ENCODE results near the gene PLEK2. TPM values are rescaled to one million over a fixed set of nuclear protein-coding genes. Genes with fewer than 3 reads are reported as not detected.

Gene PLEK2
- total and polyA plus RNA-seq, 11 donors = 0.30 to 2.6 (median 0.87) TPM; not detected in 4

GRCh38 chr14:67428501-67429031, 16.6 kb upstream of the PLEK2 start:
- ATAC-seq = no peak
- Histone ChIP-seq H3K4me1 (peaks cover 0 to 12% (median 5%) of the 10 kb centered on the region in 12 donors), H3K9me3 (no peaks in the 10 kb centered on the region), H3K36me3 (no peaks in the 10 kb centered on the region), H3K27ac (no peak overlapping the region), H3K4me3 (no peak overlapping the region), H3K27me3 (peaks cover 0 to 12% (median 0%) of the 10 kb centered on the region in 9 donors)
- intact Hi-C loops (cut with DNase I) = loop anchor here in 8 of 10 donors (2.0 to 10.0 kb wide), 8 partner anchors 54 to 279 kb away; partner anchors contain the start of genes RDH12 (in 4 of the 8) and TMEM229B (in 2 of the 8)
- TF ChIP-seq CTCF (IDR thresholded peaks at IDR 0.05) = no peak
- TF ChIP-seq POLR2A (IDR thresholded peaks at IDR 0.05) = no peak
- 74 to 84% (median 79%) methylated on average over 7 of the region's 7 CpGs for WGBS, 4 donors
- DNase-seq = no peak

DNA sequence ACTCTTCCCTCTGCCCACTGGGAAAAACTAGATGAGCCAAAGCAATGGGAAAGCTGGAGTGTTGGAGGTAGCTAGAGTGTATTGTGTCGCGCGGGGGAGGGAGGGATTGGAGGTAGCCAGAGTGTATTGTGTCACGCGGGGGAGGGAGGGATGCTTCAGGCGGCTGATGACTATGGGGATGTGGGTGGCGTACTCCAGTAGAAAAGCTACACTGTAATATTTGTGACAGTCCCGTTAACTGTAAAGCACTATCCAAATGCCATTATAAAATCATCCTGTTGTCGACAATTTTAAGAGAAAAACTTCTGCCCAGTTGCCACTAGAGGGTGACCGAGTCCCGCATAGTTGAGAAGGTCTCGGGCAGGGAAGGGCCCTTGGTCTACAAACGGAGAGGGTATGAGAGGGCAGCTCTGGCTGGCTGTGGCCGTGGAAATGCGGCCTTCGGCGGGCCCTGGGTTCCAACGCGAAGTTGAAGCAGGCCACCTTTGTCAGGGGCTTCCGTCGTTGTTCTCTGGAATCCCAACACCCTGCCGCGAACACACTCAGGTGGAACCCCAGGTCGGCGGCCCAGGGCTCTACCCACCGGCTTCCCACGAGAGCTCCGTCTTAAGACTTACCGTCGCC, 15.1 kb upstream of the PLEK2 start:
- no peaks in the 10 kb centered on the region for H3K9me3 ChIP-seq
- peak; percentile 73 to 92 (median 85) for ATAC-seq
- intact Hi-C loops (cut with DNase I) = loop anchor here (1.0 to 10.0 kb wide), 11 partner anchors 55 to 280 kb away; partner anchors contain the start of genes RDH12 (in 4 of the 10) and TMEM229B (in 2 of the 10)
- peaks cover 0 to 12% (median 5%) of the 10 kb centered on the region in 12 donors for H3K4me1 ChIP-seq
- H3K4me3 ChIP-seq = no peak overlapping the region
- TF ChIP-seq CTCF (IDR thresholded peaks at IDR 0.05) = peak; percentile 66 to 83 (median 77)
- no peak for TF ChIP-seq POLR2A (IDR thresholded peaks at IDR 0.05)
- WGBS, 4 donors = 28 to 38% (median 32%) methylated on average over 28 to 30 of the region's 30 CpGs
- DNase-seq = peak; percentile 68 to 80 (median 74)
- no peaks in the 10 kb centered on the region for H3K36me3 ChIP-seq
- H3K27ac ChIP-seq = no peak overlapping the region
- peaks cover 0 to 12% (median 0%) of the 10 kb centered on the region in 9 donors for H3K27me3 ChIP-seq

DNA sequence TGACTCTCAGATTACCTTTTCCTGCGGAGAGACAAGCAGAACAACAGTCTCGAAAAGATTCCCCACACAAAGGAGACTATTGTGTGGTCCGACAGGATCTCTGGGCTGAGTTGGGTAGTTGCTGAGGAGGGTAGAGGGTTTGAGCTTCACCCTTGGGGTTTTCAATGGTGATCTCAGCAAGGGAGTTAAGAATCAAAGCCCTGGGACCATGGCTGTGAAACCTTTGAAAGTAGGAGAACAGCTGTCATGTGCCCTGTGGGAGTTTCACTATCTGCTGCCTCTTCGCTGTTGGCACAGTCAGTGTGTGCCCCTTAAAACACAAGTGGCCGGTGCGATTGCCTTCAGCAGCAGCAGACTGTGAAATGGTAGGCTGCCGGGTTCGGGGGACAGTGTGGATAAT, 14.2 kb upstream of the PLEK2 start:
- intact Hi-C loops (cut with DNase I) = loop anchor here in 9 of 10 donors (2.0 to 10.0 kb wide), 10 partner anchors 56 to 281 kb away; partner anchors contain the start of genes RDH12 (in 4 of the 9) and TMEM229B (in 2 of the 9)
- H3K36me3 ChIP-seq = no peaks in the 10 kb centered on the region
- no peak overlapping the region for H3K4me3 ChIP-seq
- H3K27ac ChIP-seq = no peak overlapping the region
- H3K9me3 ChIP-seq = no peaks in the 10 kb centered on the region
- TF ChIP-seq POLR2A (IDR thresholded peaks at IDR 0.05) = no peak
- no peak for TF ChIP-seq CTCF (IDR thresholded peaks at IDR 0.05)
- ATAC-seq (peak in 1 of 4 donors; percentile 14), DNase-seq (peak in 1 of 5 donors; percentile 57)
- WGBS, 4 donors = 44 to 64% (median 54%) methylated on average over 8 of the region's 8 CpGs
- peaks cover 0 to 12% (median 4%) of the 10 kb centered on the region in 12 donors for H3K4me1 ChIP-seq
- H3K27me3 ChIP-seq = peaks cover 0 to 12% (median 0%) of the 10 kb centered on the region in 9 donors

- 81 to 92% (median 89%) methylated on average over 4 of the region's 4 CpGs for WGBS, 4 donors
- Histone ChIP-seq H3K4me3 (no peak overlapping the region), H3K9me3 (no peaks in the 10 kb centered on the region), H3K27me3 (peaks cover 0 to 12% (median 0%) of the 10 kb centered on the region in 9 donors), H3K36me3 (no peaks in the 10 kb centered on the region), H3K27ac (no peak overlapping the region), H3K4me1 (peaks cover 0 to 12% (median 4%) of the 10 kb centered on the region in 12 donors)
- ATAC-seq (no peak), DNase-seq (no peak)
- intact Hi-C loops (cut with DNase I) = loop anchor here in 9 of 10 donors (2.0 to 10.0 kb wide), 10 partner anchors 57 to 282 kb away; partner anchors contain the start of genes RDH12 (in 4 of the 9) and TMEM229B (in 2 of the 9)
- TF ChIP-seq POLR2A (IDR thresholded peaks at IDR 0.05) (no peak), CTCF (IDR thresholded peaks at IDR 0.05) (no peak)
Observed at GRCh38 chr14:67425608-67426007, 13.6 kb upstream of the PLEK2 start.
